Cardiac muscle cell (in vitro differentiated cells and primary cell): ENCODE measurements around the gene MAMLD1. TPM values are rescaled to one million over a fixed set of nuclear protein-coding genes. Genes with fewer than 3 reads are reported as not detected.
A peak's percentile ranks its signal among the peaks of the same experiment; 100 is the strongest.

Source experiments
- DNase-seq, 2 donors: peaks; one replicate each; pipeline versions ENCODE4 v3.0.0 to v3.0.0-alpha.2; 2010 to 2017; ENCODE audit warnings: low read depth in 1 of 2, low spot score in 1 of 2
- H3K27ac ChIP-seq: fragments of 200-600 bp; sonication (generic); 2 replicates; pipeline ENCODE4 v1.5.1; 2016
- H3K27me3 ChIP-seq: fragments of 200-600 bp; sonication (generic); 2 replicates; pipeline ENCODE4 v1.6.0; 2016; ENCODE audit warnings: control low read depth
- H3K36me3 ChIP-seq: fragments of 200-600 bp; sonication (generic); 2 replicates; pipeline ENCODE4 v1.5.1; 2016; ENCODE audit warnings: control low read depth
- H3K4me1 ChIP-seq: fragments of 200-600 bp; sonication (generic); 2 replicates; pipeline ENCODE4 v1.8.1; 2017; ENCODE audit warnings: low read depth, mild to moderate bottlenecking, mixed run types
- H3K4me3 ChIP-seq: fragments of 200-600 bp; sonication (generic); 2 replicates; pipeline ENCODE4 v1.5.1; 2016; ENCODE audit warnings: mild to moderate bottlenecking
- H3K9me3 ChIP-seq: fragments of 200-600 bp; sonication (generic); 2 replicates; pipeline ENCODE4 v1.5.1; 2017; ENCODE audit warnings: low read depth, mild to moderate bottlenecking, control low read depth
- CTCF ChIP-seq: IDR thresholded peaks from 2 replicates; pipeline ENCODE4 v1.5.1; 2012; ENCODE audit warnings: low read depth, mild to moderate bottlenecking, low read length
- polyA plus RNA-seq: library from polyadenylated mRNA; unstranded; fragments of >200 nt; fragmentation: Nextera tagmentation; extraction: Ambion mirVana; gene quantifications from 2 replicates; pipeline ENCODE4 v1.2.1, GENCODE V29; 2016
- total RNA-seq: library from RNA; depleted of rRNA; stranded (reverse); fragments of >200 nt; gene quantifications from 2 replicates; pipeline ENCODE4 v1.2.3, GENCODE V29; 2016

Gene MAMLD1
- total and polyA plus RNA-seq, 2 experiments from 2014 or later: 0.15 to 0.48 TPM

GRCh38 chrX:150332023-150332422, 31.1 kb upstream of the MAMLD1 start:
- H3K27ac ChIP-seq: no peak overlapping the region
- no peak overlapping the region for H3K4me3 ChIP-seq
- no peak for DNase-seq
- TF ChIP-seq CTCF: no peak
- H3K4me1 ChIP-seq: no peaks in the 10 kb centered on the region
- H3K27me3 ChIP-seq: no peaks in the 10 kb centered on the region
- H3K36me3 ChIP-seq: no peaks in the 10 kb centered on the region
- no peaks in the 10 kb centered on the region for H3K9me3 ChIP-seq

DNA sequence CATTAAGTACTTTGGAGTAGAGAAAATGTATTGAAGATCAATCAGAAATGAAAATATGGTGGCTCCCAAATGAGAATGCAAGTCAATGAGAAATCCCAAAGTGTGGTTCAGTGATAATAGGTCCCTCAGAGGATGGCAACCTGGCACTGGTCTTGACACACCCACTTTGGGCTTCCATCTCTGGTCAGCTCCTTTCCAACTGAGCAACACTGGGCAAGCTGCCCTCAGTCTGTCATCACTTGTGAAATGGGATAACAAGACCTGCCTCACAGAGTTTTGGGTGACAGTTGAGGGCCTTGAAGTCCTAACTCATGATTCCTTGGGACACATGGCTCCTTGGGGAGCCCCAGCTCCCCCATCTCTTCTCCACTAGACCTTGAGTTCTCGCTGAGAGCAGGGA, 29.0 kb upstream of the MAMLD1 start:
- TF ChIP-seq CTCF: no peak
- Histone ChIP-seq H3K36me3 (no peaks in the 10 kb centered on the region), H3K9me3 (no peaks in the 10 kb centered on the region), H3K4me1 (no peaks in the 10 kb centered on the region), H3K27me3 (peaks cover 5% of the 10 kb centered on the region), H3K27ac (no peak overlapping the region), H3K4me3 (no peak overlapping the region)
- DNase-seq: peak in 1 of 2 donors; percentile 28

GRCh38 chrX:150334981-150335380, 28.1 kb upstream of the MAMLD1 start:
- no peak for TF ChIP-seq CTCF
- Histone ChIP-seq H3K36me3 (no peaks in the 10 kb centered on the region), H3K27ac (no peak overlapping the region), H3K27me3 (peaks cover 5% of the 10 kb centered on the region), H3K4me3 (no peak overlapping the region), H3K9me3 (no peaks in the 10 kb centered on the region), H3K4me1 (no peaks in the 10 kb centered on the region)
- no peak for DNase-seq

GRCh38 chrX:150337026-150337425, 26.1 kb upstream of the MAMLD1 start:
- Histone ChIP-seq H3K9me3 (no peaks in the 10 kb centered on the region), H3K27me3 (peaks cover 5% of the 10 kb centered on the region), H3K4me1 (no peaks in the 10 kb centered on the region), H3K36me3 (no peaks in the 10 kb centered on the region), H3K27ac (no peak overlapping the region), H3K4me3 (no peak overlapping the region)
- TF ChIP-seq CTCF: no peak
- no peak for DNase-seq

GRCh38 chrX:150337536-150337935, 25.6 kb upstream of the MAMLD1 start:
- H3K4me1 ChIP-seq: no peaks in the 10 kb centered on the region
- DNase-seq: no peak
- no peaks in the 10 kb centered on the region for H3K9me3 ChIP-seq
- no peak overlapping the region for H3K4me3 ChIP-seq
- H3K27ac ChIP-seq: no peak overlapping the region
- no peaks in the 10 kb centered on the region for H3K36me3 ChIP-seq
- no peak for TF ChIP-seq CTCF
- peaks cover 5% of the 10 kb centered on the region for H3K27me3 ChIP-seq

GRCh38 chrX:150338615-150339014, 24.5 kb upstream of the MAMLD1 start:
- Histone ChIP-seq H3K9me3 (no peaks in the 10 kb centered on the region), H3K4me3 (no peak overlapping the region), H3K4me1 (no peaks in the 10 kb centered on the region), H3K36me3 (no peaks in the 10 kb centered on the region), H3K27me3 (peaks cover 5% of the 10 kb centered on the region), H3K27ac (no peak overlapping the region)
- no peak for TF ChIP-seq CTCF
- no peak for DNase-seq
